IMR-90 (cell line): ENCODE results near the gene DNAH17. TPM values are rescaled to one million over a fixed set of nuclear protein-coding genes. Genes with fewer than 3 reads are reported as not detected.

Experiments used
- ATAC-seq: fragments of 200-7000 bp; cut with Tn5 transposase; 2 replicates; pipeline ENCODE4 v1.9.1; 2020; ENCODE audit warnings: low read depth, mild to moderate bottlenecking, moderate library complexity
- BruUV-seq: library from RNA; stranded (reverse); fragments of 400-500 nt; replicated peaks from 2 replicates; lab custom pipeline; 2021; lab: Mats Ljungman, UMichigan
- CTCF ChIA-PET: fragments of 300-600 bp; formaldehyde crosslinking; extraction: SDS; loops from one replicate; lab custom pipeline; 2021; ENCODE audit warnings: antibody characterized with exemption; lab: Yijun Ruan, JAX
- POLR2A ChIA-PET: fragments of 300-600 bp; sonication (Branson Sonifier 250); formaldehyde crosslinking; loops from one replicate; lab custom pipeline; 2022; ENCODE audit warnings: antibody characterized with exemption; ENCODE audit not compliant: unreplicated experiment; lab: Charles Lee
- DNase-seq: peaks from one replicate; pipeline ENCODE4 v3.0.0; 2013
- H2AFZ ChIP-seq: replicated peaks from 2 replicates; pipeline ENCODE3; 2013; ENCODE audit warnings: low read length, mild to moderate bottlenecking; ENCODE audit not compliant: poor library complexity
- H2AK5ac ChIP-seq: 2 replicates; pipeline ENCODE4 v1.6.1; 2013; ENCODE audit warnings: low read depth, low read length, inconsistent platforms
- H2AK9ac ChIP-seq: replicated peaks from 2 replicates; pipeline ENCODE3; 2013; ENCODE audit warnings: mild to moderate bottlenecking, low read depth, low read length, moderate library complexity; ENCODE audit not compliant: poor library complexity
- H2BK120ac ChIP-seq: 2 replicates; pipeline ENCODE4 v1.6.1; 2013; ENCODE audit warnings: low read depth, low read length, inconsistent platforms
- H2BK15ac ChIP-seq: 3 replicates; pipeline ENCODE4 v1.6.1; 2013; ENCODE audit warnings: low read depth, low read length, inconsistent platforms
- H2BK20ac ChIP-seq: 2 replicates; pipeline ENCODE4 v1.6.1; 2013; ENCODE audit warnings: low read depth, mild to moderate bottlenecking, inconsistent platforms, low read length, moderate library complexity
- H2BK5ac ChIP-seq: 2 replicates; pipeline ENCODE4 v1.6.1; 2013; ENCODE audit warnings: mild to moderate bottlenecking, low read depth, low read length, inconsistent platforms; ENCODE audit not compliant: poor library complexity, severe bottlenecking
- H3K14ac ChIP-seq: replicated peaks from 2 replicates; pipeline ENCODE4 v1.6.1; 2013; ENCODE audit warnings: low read depth, low read length, inconsistent platforms
- H3K18ac ChIP-seq: 2 replicates; pipeline ENCODE4 v1.6.1; 2013; ENCODE audit warnings: low read depth, low read length, control low read depth
- H3K23ac ChIP-seq: 2 replicates; pipeline ENCODE4 v1.6.1; 2013; ENCODE audit warnings: low read depth, low read length, inconsistent platforms
- H3K27ac ChIP-seq: 2 replicates; pipeline ENCODE4 v1.5.1; 2013; ENCODE audit warnings: mild to moderate bottlenecking, control low read depth, low read length; ENCODE audit not compliant: insufficient read depth
- H3K27me3 ChIP-seq: 2 replicates; pipeline ENCODE4 v1.6.1; 2013; ENCODE audit warnings: low read length; ENCODE audit not compliant: control insufficient read depth, insufficient read depth
- H3K36me3 ChIP-seq: 2 replicates; pipeline ENCODE4 v1.6.1; 2013; ENCODE audit warnings: low read length, mixed read lengths; ENCODE audit not compliant: control insufficient read depth, insufficient read depth
- H3K4ac ChIP-seq: 2 replicates; pipeline ENCODE4 v1.6.1; 2013; ENCODE audit warnings: low read depth, low read length, inconsistent platforms
- H3K4me1 ChIP-seq: 2 replicates; pipeline ENCODE4 v1.6.1; 2013; ENCODE audit warnings: low read length, mixed read lengths; ENCODE audit not compliant: control insufficient read depth, insufficient read depth
- H3K4me2 ChIP-seq: 2 replicates; pipeline ENCODE4 v1.6.1; 2013; ENCODE audit warnings: low read depth, mild to moderate bottlenecking, control low read depth, low read length, moderate library complexity
- H3K4me3 ChIP-seq: 2 replicates; pipeline ENCODE4 v1.5.1; 2013; ENCODE audit warnings: low read depth, mild to moderate bottlenecking, control low read depth, low read length, moderate library complexity; ENCODE audit not compliant: insufficient read depth
- H3K56ac ChIP-seq: 2 replicates; pipeline ENCODE4 v1.6.1; 2013; ENCODE audit warnings: low read length, inconsistent platforms; ENCODE audit not compliant: insufficient read depth; ENCODE audit errors: extremely low read depth
- H3K79me1 ChIP-seq, 2 experiments: 2 replicates each; pipeline ENCODE4 v1.6.1; 2013; ENCODE audit warnings: low read length in 2 of 2, inconsistent platforms in 1 of 2, low read depth in 1 of 2
- H3K9ac ChIP-seq: 2 replicates; pipeline ENCODE4 v1.6.1; 2013; ENCODE audit warnings: low read depth, low read length, control low read depth
- H3K9me1 ChIP-seq: 2 replicates; pipeline ENCODE4 v1.6.1; 2013; ENCODE audit warnings: low read length, inconsistent platforms; ENCODE audit not compliant: insufficient read depth
- H3K9me3 ChIP-seq: 2 replicates; pipeline ENCODE4 v1.6.1; 2013; ENCODE audit warnings: low read length; ENCODE audit not compliant: control insufficient read depth, insufficient read depth
- H4K20me1 ChIP-seq: 2 replicates; pipeline ENCODE4 v1.6.1; 2013; ENCODE audit warnings: low read length, inconsistent platforms; ENCODE audit not compliant: insufficient read depth
- H4K5ac ChIP-seq: 2 replicates; pipeline ENCODE4 v1.6.1; 2013; ENCODE audit warnings: mild to moderate bottlenecking, low read depth, low read length, control low read depth
- H4K8ac ChIP-seq, 2 experiments: 2 replicates each; pipeline ENCODE4 v1.6.1; 2013; ENCODE audit warnings: low read depth in 2 of 2, low read length in 2 of 2, control low read depth in 1 of 2, inconsistent platforms in 1 of 2
- H4K91ac ChIP-seq: 2 replicates; pipeline ENCODE4 v1.6.1; 2013; ENCODE audit warnings: low read depth, low read length, inconsistent platforms; ENCODE audit not compliant: insufficient read depth
- CEBPB ChIP-seq: IDR thresholded peaks from 2 replicates; pipeline ENCODE4 v1.6.1; 2012; ENCODE audit warnings: low read depth, low read length, improper control_type of control experiment
- FOS ChIP-seq: fragments of 150-350 bp; IDR thresholded peaks from 2 replicates; pipeline ENCODE4 v1.6.1; 2016; ENCODE audit warnings: low read depth, low read length
- WGBS, 2 experiments: methylation state at CpG; one replicate each; pipeline versions ENCODE4 v1.1.5 to v1.1.7; 2013; ENCODE audit warnings: missing lambda C conversion rate in 2 of 2; ENCODE audit not compliant: insufficient read length in 1 of 2; ENCODE audit errors: extremely low coverage in 2 of 2; 5-methylcytosine and 5-hydroxymethylcytosine counted together
- dilution Hi-C: fragments of 300-500 bp; cut with HindIII; formaldehyde crosslinking; loops from one replicate; pipeline ENCODE4 v1.14.3; 2018; ENCODE audit warnings: low sequenced_read_pairs; ENCODE audit not compliant: unreplicated experiment
- in situ Hi-C: fragments of 300-500 bp; cut with MboI; formaldehyde crosslinking; loops from 3 replicates; pipeline ENCODE4 v1.14.3; 2019; ENCODE audit warnings: low sequenced_read_pairs, inconsistent platforms, mixed read lengths
- intact Hi-C: fragments of 100-400 bp; cut with micrococcal nuclease; formaldehyde crosslinking; loops from 2 replicates; pipeline ENCODE4 v1.10.0; 2022
- polyA plus RNA-seq, 3 experiments: library from polyadenylated mRNA; depleted of rRNA; stranded (reverse); fragments of >200 nt; gene quantifications; 2 replicates each; pipeline ENCODE4 v1.2.3, GENCODE V29; 2012; ENCODE audit warnings: low replicate concordance in 1 of 3
- total RNA-seq: library from RNA; depleted of rRNA; stranded (reverse); fragments of >200 nt; gene quantifications from 2 replicates; pipeline ENCODE4 v1.2.3, GENCODE V29; 2012
- TF ChIP-seq, protein P1 (sequence below): fragments of 150-350 bp; IDR thresholded peaks from 2 replicates; pipeline ENCODE4 v1.6.1; 2016; ENCODE audit warnings: low read depth, mild to moderate bottlenecking, low read length, moderate library complexity, borderline replicate concordance

DNAH17 gene
- total and polyA plus RNA-seq, 2 of the 4 experiments (the other 2 are of a cell fraction): not detected

DNA sequence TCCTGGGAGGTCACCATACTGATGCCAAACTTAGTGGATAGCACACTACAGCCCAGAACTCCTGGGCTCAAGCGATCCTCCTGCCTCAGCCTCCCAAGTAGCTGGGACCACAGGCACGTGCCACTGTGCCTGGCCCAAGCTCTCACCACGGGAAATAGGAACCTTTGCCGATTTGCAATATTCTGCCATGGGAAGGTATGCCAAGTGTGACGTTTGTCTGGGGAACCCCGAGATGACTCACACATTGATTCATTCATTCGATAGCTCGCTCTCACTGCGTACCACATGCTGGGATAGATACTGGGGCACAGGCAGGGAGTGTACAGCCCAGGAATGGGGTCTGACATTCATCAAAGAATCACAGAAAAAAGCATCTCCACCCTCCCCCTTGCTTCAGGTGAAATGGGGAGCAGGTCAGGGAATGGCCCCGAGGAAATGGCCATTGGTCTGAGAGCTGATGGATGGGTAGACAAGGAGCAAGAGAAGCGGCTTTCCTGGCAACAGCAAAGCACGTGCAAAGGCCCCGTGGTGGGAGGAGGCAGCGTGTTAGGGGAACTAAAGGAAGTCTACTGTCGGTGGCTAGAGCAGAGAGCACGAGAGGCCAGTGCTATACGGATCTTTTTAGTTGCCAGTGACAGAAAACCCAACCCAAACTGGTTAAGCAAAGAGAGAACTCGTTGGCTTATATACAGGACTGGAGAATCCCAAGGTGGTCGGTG is 44.1 kb downstream of the DNAH17 start:
- BruUV-seq: no TSS peak

More for the DNA sequence above, 44.1 kb downstream of the DNAH17 start:
- Histone ChIP-seq H3K4ac (no peak overlapping the region), H3K4me1 (no peaks in the 10 kb centered on the region; the same call in 1 of the 2 replicates), H3K9me1 (no peaks in the 10 kb centered on the region), H3K9me3 (no peaks in the 10 kb centered on the region), H2AK9ac (no peak overlapping the region), H3K4me2 (no peak overlapping the region), H2AK5ac (no peak overlapping the region), H4K8ac (no peak overlapping the region), H3K14ac (no peak overlapping the region), H4K20me1 (no peaks in the 10 kb centered on the region), H3K23ac (no peak overlapping the region), H2BK15ac (no peak overlapping the region), H3K27ac (no peak overlapping the region), H3K27me3 (peaks cover 16% of the 10 kb centered on the region; the same call in 1 of the 2 replicates), H3K9ac (no peak overlapping the region), H2BK120ac (no peak overlapping the region), H3K36me3 (no peaks in the 10 kb centered on the region), H2BK20ac (no peak overlapping the region), H4K5ac (no peak overlapping the region), H3K79me1 (no peaks in the 10 kb centered on the region), H3K18ac (no peak overlapping the region), H2BK5ac (no peak overlapping the region), H3K56ac (no peak overlapping the region), H3K4me3 (no peak overlapping the region), H2AFZ (no peak overlapping the region), H4K91ac (no peak overlapping the region)
- in situ Hi-C loops (no loop called here), dilution Hi-C loops (no loop called here), intact Hi-C loops (no loop called here)
- POLR2A ChIA-PET: no interaction called here
- TF ChIP-seq, protein P1, sequence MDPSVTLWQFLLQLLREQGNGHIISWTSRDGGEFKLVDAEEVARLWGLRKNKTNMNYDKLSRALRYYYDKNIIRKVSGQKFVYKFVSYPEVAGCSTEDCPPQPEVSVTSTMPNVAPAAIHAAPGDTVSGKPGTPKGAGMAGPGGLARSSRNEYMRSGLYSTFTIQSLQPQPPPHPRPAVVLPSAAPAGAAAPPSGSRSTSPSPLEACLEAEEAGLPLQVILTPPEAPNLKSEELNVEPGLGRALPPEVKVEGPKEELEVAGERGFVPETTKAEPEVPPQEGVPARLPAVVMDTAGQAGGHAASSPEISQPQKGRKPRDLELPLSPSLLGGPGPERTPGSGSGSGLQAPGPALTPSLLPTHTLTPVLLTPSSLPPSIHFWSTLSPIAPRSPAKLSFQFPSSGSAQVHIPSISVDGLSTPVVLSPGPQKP: no peak
- peak; percentile 27; the same call in 1 of the 2 replicates for TF ChIP-seq FOS
- no peak for TF ChIP-seq CEBPB
- DNase-seq: peak; percentile 68
- CTCF ChIA-PET: no interaction called here
- WGBS, 2 experiments: 74% methylated on average over 5 of the region's 19 CpGs; no CpG with 5 or more reads in 1 of the 2 experiments
- no peak for ATAC-seq
